ENCODE measurements around the gene ELP6.
"Not testable (repeated sequence)": the region's sequence is repeated elsewhere in the genome, so short reads cannot be mapped to it uniquely, and the experiment has no call there.

Gene ELP6

GRCh38 chr3:47523310-47524073 lies 10.0 kb upstream of the ELP6 start:
- TF ChIP-seq ZNF274 (IDR thresholded peaks at IDR 0.05; ENCODE audit: low read depth, low read length): no peak
- no peak overlapping the region for H3K4me3 ChIP-seq (ENCODE audit: low read length)

- H3K4me3 ChIP-seq (ENCODE audit: low read length): no peak overlapping the region
- no peak for TF ChIP-seq ZNF274 (IDR thresholded peaks at IDR 0.05; ENCODE audit: low read depth, low read length)
Observed at GRCh38 chr3:47522082-47522987, 8.8 kb upstream of the ELP6 start.

- no peak overlapping the region for H3K4me3 ChIP-seq (ENCODE audit: low read length)
- TF ChIP-seq ZNF274 (IDR thresholded peaks at IDR 0.05; ENCODE audit: low read depth, low read length): no peak
Observed at GRCh38 chr3:47520756-47521155, 7.2 kb upstream of the ELP6 start.

- no peak for TF ChIP-seq ZNF274 (IDR thresholded peaks at IDR 0.05; ENCODE audit: low read depth, low read length)
- H3K4me3 ChIP-seq (ENCODE audit: low read length): no peak overlapping the region
Observed at GRCh38 chr3:47517937-47518336, 4.4 kb upstream of the ELP6 start.

- TF ChIP-seq ZNF274 (IDR thresholded peaks at IDR 0.05; ENCODE audit: low read depth, low read length): no peak
Observed at GRCh38 chr3:47515864-47516319, 2.4 kb upstream of the ELP6 start.

GRCh38 chr3:47515100-47515499 lies 1.6 kb upstream of the ELP6 start:
- H3K4me3 ChIP-seq (ENCODE audit: low read length): no peak overlapping the region
- TF ChIP-seq ZNF274 (IDR thresholded peaks at IDR 0.05; ENCODE audit: low read depth, low read length): no peak

More at GRCh38 chr3:47515864-47516319, 2.4 kb upstream of the ELP6 start:
- no peak overlapping the region for H3K4me3 ChIP-seq (ENCODE audit: low read length)

- TF ChIP-seq ZNF274 (IDR thresholded peaks at IDR 0.05; ENCODE audit: low read depth, low read length): no peak
- H3K4me3 ChIP-seq (ENCODE audit: low read length): peak overlapping the region; percentile 77
Observed at GRCh38 chr3:47512416-47513124, 942 bp downstream of the ELP6 start.

- not testable (repeated sequence) for H3K4me3 ChIP-seq (ENCODE audit: low read length)
Observed at GRCh38 chr3:47505267-47505666, 8.2 kb downstream of the ELP6 start.

GRCh38 chr3:47504113-47504512 lies 9.4 kb downstream of the ELP6 start:
- TF ChIP-seq ZNF274 (IDR thresholded peaks at IDR 0.05; ENCODE audit: low read depth, low read length): no peak
- no peak overlapping the region for H3K4me3 ChIP-seq (ENCODE audit: low read length)

- H3K4me3 ChIP-seq (ENCODE audit: low read length): no peak overlapping the region
- no peak for TF ChIP-seq ZNF274 (IDR thresholded peaks at IDR 0.05; ENCODE audit: low read depth, low read length)
Observed at GRCh38 chr3:47503033-47503432, 10.5 kb downstream of the ELP6 start.

GRCh38 chr3:47496892-47497291 lies 16.6 kb downstream of the ELP6 start:
- H3K4me3 ChIP-seq (ENCODE audit: low read length): no peak overlapping the region
- no peak for TF ChIP-seq ZNF274 (IDR thresholded peaks at IDR 0.05; ENCODE audit: low read depth, low read length)

GRCh38 chr3:47495886-47496285 lies 17.6 kb downstream of the ELP6 start:
- TF ChIP-seq ZNF274 (IDR thresholded peaks at IDR 0.05; ENCODE audit: low read depth, low read length): no peak
- no peak overlapping the region for H3K4me3 ChIP-seq (ENCODE audit: low read length)

GRCh38 chr3:47495111-47495510 lies 18.4 kb downstream of the ELP6 start:
- H3K4me3 ChIP-seq (ENCODE audit: low read length): no peak overlapping the region
- no peak for TF ChIP-seq ZNF274 (IDR thresholded peaks at IDR 0.05; ENCODE audit: low read depth, low read length)

- H3K4me3 ChIP-seq (ENCODE audit: low read length): no peak overlapping the region
- TF ChIP-seq ZNF274 (IDR thresholded peaks at IDR 0.05; ENCODE audit: low read depth, low read length): no peak
Observed at GRCh38 chr3:47491777-47492176, 21.7 kb downstream of the ELP6 start.
